Measurements from ENCODE around the gene CDC5L.
A peak's percentile ranks its signal among the peaks of the same experiment; 100 is the strongest.

Gene CDC5L

GRCh38 chr6:44452725-44453124 is 65.2 kb downstream of the CDC5L start:
- no peak overlapping the region for H3K4me3 ChIP-seq (ENCODE audit: low read depth, low read length)
- no peak for TF ChIP-seq CTCF (IDR thresholded peaks at IDR 0.05; ENCODE audit: low read depth, low read length)

GRCh38 chr6:44453146-44453545 is 65.6 kb downstream of the CDC5L start:
- no peak overlapping the region for H3K4me3 ChIP-seq (ENCODE audit: low read depth, low read length)
- TF ChIP-seq CTCF (IDR thresholded peaks at IDR 0.05; ENCODE audit: low read depth, low read length) = no peak

GRCh38 chr6:44454198-44454597 is 66.7 kb downstream of the CDC5L start:
- no peak overlapping the region for H3K4me3 ChIP-seq (ENCODE audit: low read depth, low read length)
- TF ChIP-seq CTCF (IDR thresholded peaks at IDR 0.05; ENCODE audit: low read depth, low read length) = no peak

GRCh38 chr6:44456070-44456965 is 68.8 kb downstream of the CDC5L start:
- TF ChIP-seq CTCF (IDR thresholded peaks at IDR 0.05; ENCODE audit: low read depth, low read length) = peak; percentile 78
- H3K4me3 ChIP-seq (ENCODE audit: low read depth, low read length) = peak overlapping the region; percentile 32

- TF ChIP-seq CTCF (IDR thresholded peaks at IDR 0.05; ENCODE audit: low read depth, low read length) = no peak
- H3K4me3 ChIP-seq (ENCODE audit: low read depth, low read length) = no peak overlapping the region; the same call in none of the 2 replicates
Measured at GRCh38 chr6:44456966-44457292, 69.4 kb downstream of the CDC5L start.

GRCh38 chr6:44457596-44457995 is 70.1 kb downstream of the CDC5L start:
- no peak for TF ChIP-seq CTCF (IDR thresholded peaks at IDR 0.05; ENCODE audit: low read depth, low read length)
- no peak overlapping the region for H3K4me3 ChIP-seq (ENCODE audit: low read depth, low read length)

GRCh38 chr6:44458551-44458950 is 71.0 kb downstream of the CDC5L start:
- no peak overlapping the region for H3K4me3 ChIP-seq (ENCODE audit: low read depth, low read length)
- no peak for TF ChIP-seq CTCF (IDR thresholded peaks at IDR 0.05; ENCODE audit: low read depth, low read length)
